PC-9 (cell line): ENCODE measurements around the gene CDKN1A.

Experiments used
- CTCF ChIP-seq: fragments of 200-600 bp; sonication (generic); conservative IDR thresholded peaks from 2 replicates; pipeline ENCODE4 v1.6.1; 2017; ENCODE audit warnings: mixed run types, antibody characterized with exemption, mild to moderate bottlenecking, moderate library complexity
- EZH2 ChIP-seq: fragments of 200-600 bp; sonication (generic); IDR thresholded peaks from 2 replicates; pipeline ENCODE4 v1.8.0; 2017; ENCODE audit warnings: antibody characterized with exemption, low read depth

GRCh38 chr6:36692861-36693702 is 14.6 kb downstream of the CDKN1A start:
- TF ChIP-seq EZH2: no peak
- TF ChIP-seq CTCF: no peak
